ENCODE results near the gene TPK1. TPM values are rescaled to one million over a fixed set of nuclear protein-coding genes. Genes with fewer than 3 reads are reported as not detected.
"Not testable (repeated sequence)": the region's sequence is repeated elsewhere in the genome, so short reads cannot be mapped to it uniquely, and the experiment has no call there.

The TPK1 gene
- total RNA-seq, 6 donors from 2014 or later = 4.2 to 12.3 (median 9.1) TPM

GRCh38 chr7:144784943-144785342, 50.9 kb downstream of the TPK1 start:
- Histone ChIP-seq H3K9me3 (no peaks in the 10 kb centered on the region), H3K4me3 (no peak overlapping the region), H3K4me1 (no peaks in the 10 kb centered on the region), H3K27ac (no peak overlapping the region), H3K36me3 (no peaks in the 10 kb centered on the region), H3K27me3 (no peaks in the 10 kb centered on the region)
- DNase-seq = no peak
- ATAC-seq (ENCODE audit: low FRiP score in 2 of 2) = peak in 1 of 2 donors; percentile 83
- no peak for TF ChIP-seq CTCF (IDR thresholded peaks at IDR 0.05)
- TF ChIP-seq POLR2AphosphoS5 (IDR thresholded peaks at IDR 0.05) = no peak
- TF ChIP-seq POLR2A (IDR thresholded peaks at IDR 0.05) = no peak
- TF ChIP-seq EP300 (IDR thresholded peaks at IDR 0.05) = no peak
- WGBS, 2 donors = 86 to 90% methylated on average over 3 of the region's 3 CpGs

GRCh38 chr7:144784441-144784840, 51.4 kb downstream of the TPK1 start:
- Histone ChIP-seq H3K36me3 (no peaks in the 10 kb centered on the region), H3K4me3 (no peak overlapping the region), H3K9me3 (no peaks in the 10 kb centered on the region), H3K27me3 (no peaks in the 10 kb centered on the region), H3K27ac (no peak overlapping the region), H3K4me1 (no peaks in the 10 kb centered on the region)
- WGBS, 2 donors = 95 to 97% methylated on average over 2 of the region's 2 CpGs
- TF ChIP-seq EP300 (IDR thresholded peaks at IDR 0.05) = no peak
- no peak for TF ChIP-seq POLR2AphosphoS5 (IDR thresholded peaks at IDR 0.05)
- TF ChIP-seq POLR2A (IDR thresholded peaks at IDR 0.05) = no peak
- no peak for TF ChIP-seq CTCF (IDR thresholded peaks at IDR 0.05)
- no peak for ATAC-seq (ENCODE audit: low FRiP score in 2 of 2)
- no peak for DNase-seq

- ATAC-seq (ENCODE audit: low FRiP score in 2 of 2) (peak in 1 of 2 donors; percentile 37), DNase-seq (no peak)
- Histone ChIP-seq H3K27ac (no peak overlapping the region), H3K36me3 (no peaks in the 10 kb centered on the region), H3K4me1 (no peaks in the 10 kb centered on the region), H3K9me3 (no peaks in the 10 kb centered on the region), H3K27me3 (no peaks in the 10 kb centered on the region), H3K4me3 (no peak overlapping the region)
- TF ChIP-seq POLR2AphosphoS5 (IDR thresholded peaks at IDR 0.05) (no peak), EP300 (IDR thresholded peaks at IDR 0.05) (no peak), CTCF (IDR thresholded peaks at IDR 0.05) (no peak), POLR2A (IDR thresholded peaks at IDR 0.05) (no peak)
- WGBS, 2 donors = 0 to 33% methylated on average over 1 of the region's 1 CpG
Observed at GRCh38 chr7:144782883-144783282, 53.0 kb downstream of the TPK1 start.

GRCh38 chr7:144780071-144780608, 55.7 kb downstream of the TPK1 start:
- TF ChIP-seq EP300 (IDR thresholded peaks at IDR 0.05) = no peak
- TF ChIP-seq CTCF (IDR thresholded peaks at IDR 0.05) = no peak
- TF ChIP-seq POLR2AphosphoS5 (IDR thresholded peaks at IDR 0.05) = no peak
- TF ChIP-seq POLR2A (IDR thresholded peaks at IDR 0.05) = no peak
- no peak overlapping the region for H3K27ac ChIP-seq
- no peak overlapping the region for H3K4me3 ChIP-seq
- no peaks in the 10 kb centered on the region for H3K4me1 ChIP-seq
- DNase-seq = no peak
- H3K36me3 ChIP-seq = no peaks in the 10 kb centered on the region
- no peaks in the 10 kb centered on the region for H3K27me3 ChIP-seq
- WGBS, 2 donors = 95 to 99% methylated on average over 3 to 4 of the region's 4 CpGs
- no peaks in the 10 kb centered on the region for H3K9me3 ChIP-seq
- no peak for ATAC-seq (ENCODE audit: low FRiP score in 2 of 2)

- not testable (repeated sequence) for H3K27me3 ChIP-seq; H3K36me3 ChIP-seq; H3K27ac ChIP-seq; H3K4me3 ChIP-seq; H3K9me3 ChIP-seq; H3K4me1 ChIP-seq; DNase-seq; ATAC-seq (ENCODE audit: low FRiP score in 2 of 2)
- WGBS, 2 donors = 91 to 95% methylated on average over 3 of the region's 3 CpGs
Observed at GRCh38 chr7:144777889-144778288, 58.0 kb downstream of the TPK1 start.

Data from upper lobe of left lung (tissue), 6 donors.